Common myeloid progenitor, CD34-positive (primary cell): Measurements from ENCODE around the gene PSMB1. TPM values are rescaled to one million over a fixed set of nuclear protein-coding genes. Genes with fewer than 3 reads are reported as not detected.

Experiments used
- CTCF ChIA-PET: fragments of 350-600 bp; sonication (Branson Sonifier 250); formaldehyde crosslinking; loops from one replicate; lab custom pipeline; 2021; ENCODE audit warnings: antibody characterized with exemption; lab: Charles Lee
- POLR2A ChIA-PET: fragments of 350-600 bp; sonication (Branson Sonifier 250); formaldehyde crosslinking; loops from one replicate; lab custom pipeline; 2021; ENCODE audit warnings: antibody characterized with exemption; lab: Charles Lee
- DNase-seq, 3 donors: peaks; one replicate each; pipeline versions ENCODE4 v3.0.0 to v3.0.0-alpha.2; 2013
- H3K27ac ChIP-seq, 2 experiments: 1 replicate in 1 of 2; 2 replicates in 1 of 2; pipeline ENCODE4 v1.7.0; 2013; ENCODE audit warnings: inconsistent platforms in 2 of 2, low read length in 2 of 2, mild to moderate bottlenecking in 2 of 2, low read depth in 1 of 2, moderate library complexity in 1 of 2; ENCODE audit not compliant: severe bottlenecking in 2 of 2, insufficient read depth in 1 of 2, poor library complexity in 1 of 2
- H3K27me3 ChIP-seq, 5 experiments: replicated peaks in 2 of 5; 1 replicate in 3 of 5; 2 replicates in 2 of 5; pipeline versions ENCODE4 v1.6.1 to v1.7.0; 2013; ENCODE audit warnings: low read length in 4 of 5, mild to moderate bottlenecking in 2 of 5, moderate library complexity in 2 of 5, inconsistent platforms in 1 of 5; ENCODE audit not compliant: insufficient read depth in 5 of 5, control insufficient read depth in 4 of 5
- H3K36me3 ChIP-seq, 4 experiments: 1 replicate in 2 of 4; 2 replicates in 2 of 4; pipeline versions ENCODE4 v1.6.1 to v1.7.0; 2013; ENCODE audit warnings: low read length in 3 of 4, control low read depth in 1 of 4, mild to moderate bottlenecking in 1 of 4; ENCODE audit not compliant: control insufficient read depth in 4 of 4, insufficient read depth in 4 of 4
- H3K4me1 ChIP-seq, 4 experiments: 1 replicate in 3 of 4; 2 replicates in 1 of 4; pipeline versions ENCODE4 v1.6.1 to v1.7.1; 2013; ENCODE audit warnings: low read length in 3 of 4, mild to moderate bottlenecking in 3 of 4, control low read depth in 1 of 4, inconsistent platforms in 1 of 4, moderate library complexity in 1 of 4; ENCODE audit not compliant: control insufficient read depth in 4 of 4, insufficient read depth in 4 of 4; ENCODE audit errors: control extremely low read depth in 1 of 4
- H3K4me3 ChIP-seq, 7 experiments: 1 replicate in 4 of 7; 2 replicates in 3 of 7; pipeline versions ENCODE4 v1.5.1 to v1.7.0; 2013; ENCODE audit warnings: mild to moderate bottlenecking in 7 of 7, low read length in 6 of 7, moderate library complexity in 6 of 7, inconsistent platforms in 2 of 7, low read depth in 2 of 7, control low read depth in 1 of 7; ENCODE audit not compliant: insufficient read depth in 4 of 7, control insufficient read depth in 1 of 7; ENCODE audit errors: extremely low read depth in 1 of 7
- H3K9me3 ChIP-seq, 5 experiments: 1 replicate in 4 of 5; 2 replicates in 1 of 5; pipeline versions ENCODE4 v1.6.1 to v1.7.1; 2013; ENCODE audit warnings: low read length in 4 of 5, mild to moderate bottlenecking in 2 of 5, inconsistent platforms in 1 of 5, low read depth in 1 of 5, moderate library complexity in 1 of 5; ENCODE audit not compliant: control insufficient read depth in 4 of 5, insufficient read depth in 2 of 5; ENCODE audit errors: control extremely low read depth in 1 of 5
- WGBS: methylation state at CpG from one replicate; pipeline ENCODE4 v1.1.5; 2013; ENCODE audit not compliant: insufficient coverage; 5-methylcytosine and 5-hydroxymethylcytosine counted together
- polyA plus RNA-seq: library from polyadenylated mRNA; unstranded; fragments of 120-200 nt; gene quantifications from one replicate; pipeline ENCODE4 v1.2.1, GENCODE V29; 2013

The PSMB1 gene
- polyA plus RNA-seq, result 188 TPM

GRCh38 chr6:170552765-170553533, at the start of gene PSMB1:
Gene PSMB1, minus strand, starts transcription at chr6:170553307. Its CDS starts 65 bp downstream, at chr6:170553242.
- POLR2A ChIA-PET, result no interaction called here
- H3K27ac ChIP-seq, result peak within 1 kb of the TSS; percentile 91 to 97
- 0% methylated on average over 36 of the region's 41 CpGs for WGBS

GRCh38 chr6:170597278-170597677, 44.2 kb upstream of the PSMB1 start:
- Histone ChIP-seq H3K9me3 (peaks cover 0 to 9% (median 4%) of the 10 kb centered on the region in 5 experiments), H3K27ac (no peak overlapping the region), H3K4me3 (no peak overlapping the region), H3K4me1 (no peaks in the 10 kb centered on the region), H3K27me3 (peaks cover 0 to 8% (median 0%) of the 10 kb centered on the region in 5 experiments), H3K36me3 (no peaks in the 10 kb centered on the region)
- DNase-seq, result no peak
- POLR2A ChIA-PET, result no interaction called here
- CTCF ChIA-PET, result interaction anchor here (1.7 to 1.8 kb wide), 2 partner anchors 9 to 13 kb away, joined by 3 to 4 read pairs; partner anchors contain the start of gene PDCD2

More at GRCh38 chr6:170552765-170553533, at the start of gene PSMB1:
- Histone ChIP-seq H3K9me3 (no peaks in the 10 kb centered on the region), H3K4me3 (peak within 1 kb of the TSS; percentile 87 to 100 (median 99)), H3K36me3 (peaks cover 7 to 27% (median 12%) of the 10 kb centered on the region in 4 experiments), H3K27me3 (no peaks in the 10 kb centered on the region), H3K4me1 (peaks cover 18 to 35% (median 28%) of the 10 kb centered on the region in 4 experiments)
- peak; percentile 83 to 92 (median 87) for DNase-seq
- CTCF ChIA-PET, result interaction anchor here (0.9 to 3.1 kb wide), 4 partner anchors 9 to 31 kb away, joined by 3 to 7 read pairs (median 4); partner anchors contain the start of gene PDCD2

GRCh38 chr6:170596426-170596825, 43.3 kb upstream of the PSMB1 start:
- H3K4me3 ChIP-seq, result no peak overlapping the region
- ChIA-PET POLR2A (no interaction called here), CTCF (interaction anchor here (1.7 kb wide), 1 partner anchor 12 kb away, joined by 4 read pairs; the partner anchor contains the start of gene PDCD2)
- no peaks in the 10 kb centered on the region for H3K36me3 ChIP-seq
- H3K27me3 ChIP-seq, result peaks cover 0 to 6% (median 0%) of the 10 kb centered on the region in 5 experiments
- no peak overlapping the region for H3K27ac ChIP-seq
- no peaks in the 10 kb centered on the region for H3K4me1 ChIP-seq
- H3K9me3 ChIP-seq, result peaks cover 0 to 9% (median 4%) of the 10 kb centered on the region in 5 experiments
- no peak for DNase-seq

GRCh38 chr6:170590725-170591124, 37.6 kb upstream of the PSMB1 start:
- no peak for DNase-seq
- Histone ChIP-seq H3K27me3 (peaks cover 0 to 3% (median 0%) of the 10 kb centered on the region in 5 experiments), H3K27ac (no peak overlapping the region), H3K36me3 (no peaks in the 10 kb centered on the region), H3K4me3 (no peak overlapping the region), H3K9me3 (peaks cover 3 to 16% (median 6%) of the 10 kb centered on the region in 5 experiments), H3K4me1 (no peaks in the 10 kb centered on the region)
- 100% methylated on average over 1 of the region's 1 CpG for WGBS
- ChIA-PET CTCF (no interaction called here), POLR2A (interaction anchor here (0.6 kb wide), 1 partner anchor 37 kb away, joined by 3 read pairs; no protein-coding TSS in a partner anchor)

GRCh38 chr6:170584954-170585498, 31.9 kb upstream of the PSMB1 start:
- Histone ChIP-seq H3K9me3 (peaks cover 0 to 2% (median 0%) of the 10 kb centered on the region in 5 experiments), H3K27ac (peak overlapping the region; percentile 61 to 81), H3K27me3 (no peaks in the 10 kb centered on the region), H3K36me3 (peaks cover 5 to 26% (median 14%) of the 10 kb centered on the region in 4 experiments), H3K4me3 (peak overlapping the region; percentile 78 to 95 (median 90)), H3K4me1 (peaks cover 9 to 20% (median 14%) of the 10 kb centered on the region in 4 experiments)
- peak in 2 of 3 donors; percentile 11 to 21 for DNase-seq
- 17% methylated on average over 5 of the region's 6 CpGs for WGBS
- POLR2A ChIA-PET, result interaction anchor here (1.2 kb wide), 1 partner anchor 31 kb away, joined by 4 read pairs; the partner anchor contains the start of gene TBP
- CTCF ChIA-PET, result interaction anchor here (1.4 to 1.7 kb wide), 2 partner anchors 10 to 14 kb away, joined by 3 to 10 read pairs; no protein-coding TSS in a partner anchor

- CTCF ChIA-PET, result interaction anchor here (0.9 to 1.7 kb wide), 11 partner anchors 9 to 55 kb away, joined by 3 to 10 read pairs (median 4); partner anchors contain the start of genes PSMB1 and TBP
- POLR2A ChIA-PET, result interaction anchor here (1.2 kb wide), 1 partner anchor 30 kb away, joined by 4 read pairs; the partner anchor contains the start of gene TBP
- Histone ChIP-seq H3K4me3 (peak within 1 kb of the TSS; percentile 78 to 95 (median 90)), H3K27ac (peak within 1 kb of the TSS; percentile 61 to 81), H3K36me3 (peaks cover 5 to 26% (median 15%) of the 10 kb centered on the region in 4 experiments), H3K4me1 (peaks cover 9 to 20% (median 14%) of the 10 kb centered on the region in 4 experiments), H3K27me3 (no peaks in the 10 kb centered on the region), H3K9me3 (no peaks in the 10 kb centered on the region)
- DNase-seq, result peak; percentile 87 to 95 (median 91)
- 0% methylated on average over 63 of the region's 81 CpGs for WGBS
These were observed 31.3 kb upstream of the PSMB1 start, which contains the start of gene PDCD2 for GRCh38 chr6:170584181-170584953. Gene PDCD2, minus strand, starts transcription at chr6:170584637. Its CDS starts 56 bp downstream, at chr6:170584581.
